Heart right ventricle (tissue), 16 donors: ENCODE data around the gene TVP23B. TPM values are rescaled to one million over a fixed set of nuclear protein-coding genes. Genes with fewer than 3 reads are reported as not detected.

Source experiments
- ATAC-seq, 8 donors: fragments of 200-7000 bp; cut with Tn5 transposase; one replicate each; pipeline ENCODE4 v1.9.1; 2020; ENCODE audit warnings: mild to moderate bottlenecking in 8 of 8, moderate library complexity in 8 of 8, moderate number of reproducible peaks in 1 of 8
- DNase-seq, 2 donors: peaks; one replicate each; pipeline ENCODE4 v3.0.0-alpha.2; 2020
- H3K27ac ChIP-seq, 10 donors: fragments of 200-600 bp; sonication (generic) in 2 of 10; one replicate each; pipeline versions ENCODE4 v1.5.0 to v1.8.0; 2020 to 2022; ENCODE audit warnings: mild to moderate bottlenecking in 3 of 10
- H3K27me3 ChIP-seq, 7 donors: fragments of 200-600 bp; one replicate each; pipeline ENCODE4 v1.8.0; 2021 to 2022; ENCODE audit warnings: mild to moderate bottlenecking in 2 of 7
- H3K36me3 ChIP-seq, 9 donors: fragments of 200-600 bp; sonication (generic) in 1 of 9; one replicate each; pipeline versions ENCODE4 v1.5.0 to v1.8.0; 2020 to 2022; ENCODE audit warnings: mild to moderate bottlenecking in 2 of 9
- H3K4me1 ChIP-seq, 9 donors: fragments of 200-600 bp; sonication (generic) in 1 of 9; one replicate each; pipeline versions ENCODE4 v1.5.0 to v1.8.0; 2020 to 2022; ENCODE audit warnings: mild to moderate bottlenecking in 4 of 9
- H3K4me3 ChIP-seq, 10 donors: fragments of 200-600 bp; sonication (generic) in 2 of 10; one replicate each; pipeline versions ENCODE4 v1.5.0 to v1.8.0; 2020 to 2022; ENCODE audit warnings: mild to moderate bottlenecking in 7 of 10, moderate library complexity in 2 of 10
- H3K9me3 ChIP-seq, 11 donors: fragments of 200-600 bp in 10 of 11; sonication (generic) in 2 of 11; one replicate each; pipeline versions ENCODE4 v1.5.0 to v1.8.0; 2013 to 2022; ENCODE audit warnings: mild to moderate bottlenecking in 2 of 11, control low read depth in 1 of 11, moderate library complexity in 1 of 11
- CTCF ChIP-seq, 9 donors: fragments of 200-600 bp; sonication (generic) in 2 of 9; IDR thresholded peaks; one replicate each; pipeline versions ENCODE4 v1.5.0 to v1.8.0; 2021 to 2022; ENCODE audit warnings: antibody characterized with exemption in 9 of 9, mild to moderate bottlenecking in 5 of 9, moderate library complexity in 1 of 9
- WGBS, 2 donors: extraction: QIAGEN DNeasy Blood & Tissue Kit; methylation state at CpG; one replicate each; pipeline ENCODE4 v1.1.7; 2013; ENCODE audit warnings: inconsistent platforms in 1 of 2; 5-methylcytosine and 5-hydroxymethylcytosine counted together
- intact Hi-C, 10 donors: fragments of 100-400 bp; cut with DNase I; formaldehyde crosslinking; loops; one replicate each; pipeline versions ENCODE4 v1.11.1 to v1.14.2; 2022
- polyA plus RNA-seq, 2 donors: library from polyadenylated mRNA; stranded (reverse); fragments of 200-250 nt; gene quantifications; one replicate each; pipeline ENCODE4 v1.2.3, GENCODE V29; 2013
- total RNA-seq, 10 donors: library from RNA; stranded (reverse); fragmentation: NEBNext Ultra II Directional in 3 of 10; extraction: Animal tissue kit (Norgen Biotek cat#: 25700) in 3 of 10; gene quantifications; one replicate each; pipeline versions ENCODE4 v1.2.1 to v1.2.4, GENCODE V29; 2021 to 2023
- donor health status: Arrhythmogenic right ventricular cardiomyopathy.
- donor health status: ischemic (EF 13 %, LVEDD 7.1; RV severe dilation, severe dysfunction).
- donor health status: healthy with polysubstance abuse.
- donor health status: DM: no; HTN: yes; CAD: no.
- donor health status: DM: no; HTN: no; CAD: no.
- donor health status: ischemic (EF 25% LVEDD 6.9; RV normal size, moderate dysfunction).
- donor health status: ischemic (EF 25% LVEDD 5.7; RV mildly dilated, moderate dysfunction).
- donor health status: healthy.
- donor health status: DM: yes; HTN: yes; CAD: no.
- donor health status: Ischemic cardiomyopathy.
- donor health status: ischemic (EF 35%, LVEDD 5.7; RV mildly dilated, moderate dysfunction).
- donor health status: nonischemic (EF 11% LVEDD 7.7; RV severe dilation, severe dysfunction).
- donor health status: DM: yes; HTN: yes; CAD: no.
- donor health status: PGD.
- donor health status: ischemic (EF 29% LVEDD 5.4; RV normal size, mild dysfunction).
- donor health status: nonischemic (EF 23%, LVEDD 6.1; RV moderate dilation, normal function).

TVP23B gene
- total and polyA plus RNA-seq, 12 donors: 15.5 to 29.8 (median 21.7) TPM

- Histone ChIP-seq H3K27me3 (no peaks in the 10 kb centered on the region), H3K4me1 (peaks cover 0 to 8% (median 7%) of the 10 kb centered on the region in 9 donors), H3K36me3 (no peaks in the 10 kb centered on the region), H3K4me3 (no peak overlapping the region), H3K27ac (no peak overlapping the region), H3K9me3 (no peaks in the 10 kb centered on the region)
- TF ChIP-seq CTCF (IDR thresholded peaks at IDR 0.05): no peak
- ATAC-seq (no peak), DNase-seq (no peak)
- intact Hi-C loops: no loop called here
- 80 to 90% methylated on average over 3 of the region's 3 CpGs for WGBS, 2 donors
Measured at GRCh38 chr17:18851201-18851600, 70.2 kb downstream of the TVP23B start.

- WGBS, 2 donors: 87 to 90% methylated on average over 7 of the region's 7 CpGs
- Histone ChIP-seq H3K36me3 (no peaks in the 10 kb centered on the region), H3K4me1 (peaks cover 0 to 38% (median 30%) of the 10 kb centered on the region in 9 donors), H3K9me3 (no peaks in the 10 kb centered on the region), H3K27me3 (no peaks in the 10 kb centered on the region), H3K4me3 (no peak overlapping the region), H3K27ac (no peak overlapping the region)
- no peak for TF ChIP-seq CTCF (IDR thresholded peaks at IDR 0.05)
- DNase-seq: no peak
- intact Hi-C loops: no loop called here
- no peak for ATAC-seq
Measured at GRCh38 chr17:18854956-18855355, 74.0 kb downstream of the TVP23B start.

- ATAC-seq (peak; percentile 90 to 96 (median 94)), DNase-seq (peak; percentile 87 to 95)
- Histone ChIP-seq H3K36me3 (no peaks in the 10 kb centered on the region), H3K4me3 (peak overlapping the region; percentile 30 to 99 (median 60)), H3K27ac (peak overlapping the region; percentile 56 to 89 (median 84)), H3K27me3 (no peaks in the 10 kb centered on the region), H3K4me1 (peaks cover 0 to 49% (median 30%) of the 10 kb centered on the region in 9 donors), H3K9me3 (no peaks in the 10 kb centered on the region)
- no peak for TF ChIP-seq CTCF (IDR thresholded peaks at IDR 0.05)
- intact Hi-C loops: no loop called here
- WGBS, 2 donors: 0 to 1% methylated on average over 29 of the region's 29 CpGs
Measured at GRCh38 chr17:18855831-18856569, 75.0 kb downstream of the TVP23B start.

Other genes starting within 250 kb of the TVP23B start
- not detected for gene TBC1D28, start 136.8 kb upstream of the TVP23B start, total RNA-seq
- not detected for gene TBC1D28, start 136.8 kb upstream of the TVP23B start, polyA plus RNA-seq
- gene FOXO3B, start 98.9 kb upstream of the TVP23B start, total RNA-seq: 1 to 10 TPM in 1 of 10 donors, under 1 TPM in 9; 0.28 to 1.1 (median 0.79) TPM
- under 1 TPM; 0.22 to 0.35 TPM for gene FOXO3B, start 98.9 kb upstream of the TVP23B start, polyA plus RNA-seq
- under 1 TPM in 2 of 10 donors, not detected in 8; 0.10 to 0.15 TPM for gene FBXW10, start 37.1 kb upstream of the TVP23B start, total RNA-seq
- under 1 TPM; 0.03 to 0.07 TPM for gene FBXW10, start 37.1 kb upstream of the TVP23B start, polyA plus RNA-seq
- 10 to 100 TPM; 12.8 to 23.2 (median 16.2) TPM for gene PRPSAP2, start 76.9 kb downstream of the TVP23B start, total RNA-seq
- gene PRPSAP2, start 76.9 kb downstream of the TVP23B start, polyA plus RNA-seq: 10 to 100 TPM; 17.9 to 22.3 TPM
- gene SLC5A10, start 171.0 kb downstream of the TVP23B start, total RNA-seq: under 1 TPM in 4 of 10 donors, not detected in 6; 0.09 to 0.19 (median 0.12) TPM
- gene SLC5A10, start 171.0 kb downstream of the TVP23B start, polyA plus RNA-seq: under 1 TPM; 0.06 to 0.07 TPM
- 1 to 10 TPM in 9 of 10 donors, under 1 TPM in 1; 0.96 to 4.0 (median 1.7) TPM for gene FAM83G, start 223.6 kb downstream of the TVP23B start, total RNA-seq
- 1 to 10 TPM; 1.1 to 5.5 TPM for gene FAM83G, start 223.6 kb downstream of the TVP23B start, polyA plus RNA-seq